ENCODE data around the gene PCCA.
A peak's percentile ranks its signal among the peaks of the same experiment; 100 is the strongest.
"Not testable (repeated sequence)": the region's sequence is repeated elsewhere in the genome, so short reads cannot be mapped to it uniquely, and the experiment has no call there.

PCCA gene, protein sequence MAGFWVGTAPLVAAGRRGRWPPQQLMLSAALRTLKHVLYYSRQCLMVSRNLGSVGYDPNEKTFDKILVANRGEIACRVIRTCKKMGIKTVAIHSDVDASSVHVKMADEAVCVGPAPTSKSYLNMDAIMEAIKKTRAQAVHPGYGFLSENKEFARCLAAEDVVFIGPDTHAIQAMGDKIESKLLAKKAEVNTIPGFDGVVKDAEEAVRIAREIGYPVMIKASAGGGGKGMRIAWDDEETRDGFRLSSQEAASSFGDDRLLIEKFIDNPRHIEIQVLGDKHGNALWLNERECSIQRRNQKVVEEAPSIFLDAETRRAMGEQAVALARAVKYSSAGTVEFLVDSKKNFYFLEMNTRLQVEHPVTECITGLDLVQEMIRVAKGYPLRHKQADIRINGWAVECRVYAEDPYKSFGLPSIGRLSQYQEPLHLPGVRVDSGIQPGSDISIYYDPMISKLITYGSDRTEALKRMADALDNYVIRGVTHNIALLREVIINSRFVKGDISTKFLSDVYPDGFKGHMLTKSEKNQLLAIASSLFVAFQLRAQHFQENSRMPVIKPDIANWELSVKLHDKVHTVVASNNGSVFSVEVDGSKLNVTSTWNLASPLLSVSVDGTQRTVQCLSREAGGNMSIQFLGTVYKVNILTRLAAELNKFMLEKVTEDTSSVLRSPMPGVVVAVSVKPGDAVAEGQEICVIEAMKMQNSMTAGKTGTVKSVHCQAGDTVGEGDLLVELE

DNA sequence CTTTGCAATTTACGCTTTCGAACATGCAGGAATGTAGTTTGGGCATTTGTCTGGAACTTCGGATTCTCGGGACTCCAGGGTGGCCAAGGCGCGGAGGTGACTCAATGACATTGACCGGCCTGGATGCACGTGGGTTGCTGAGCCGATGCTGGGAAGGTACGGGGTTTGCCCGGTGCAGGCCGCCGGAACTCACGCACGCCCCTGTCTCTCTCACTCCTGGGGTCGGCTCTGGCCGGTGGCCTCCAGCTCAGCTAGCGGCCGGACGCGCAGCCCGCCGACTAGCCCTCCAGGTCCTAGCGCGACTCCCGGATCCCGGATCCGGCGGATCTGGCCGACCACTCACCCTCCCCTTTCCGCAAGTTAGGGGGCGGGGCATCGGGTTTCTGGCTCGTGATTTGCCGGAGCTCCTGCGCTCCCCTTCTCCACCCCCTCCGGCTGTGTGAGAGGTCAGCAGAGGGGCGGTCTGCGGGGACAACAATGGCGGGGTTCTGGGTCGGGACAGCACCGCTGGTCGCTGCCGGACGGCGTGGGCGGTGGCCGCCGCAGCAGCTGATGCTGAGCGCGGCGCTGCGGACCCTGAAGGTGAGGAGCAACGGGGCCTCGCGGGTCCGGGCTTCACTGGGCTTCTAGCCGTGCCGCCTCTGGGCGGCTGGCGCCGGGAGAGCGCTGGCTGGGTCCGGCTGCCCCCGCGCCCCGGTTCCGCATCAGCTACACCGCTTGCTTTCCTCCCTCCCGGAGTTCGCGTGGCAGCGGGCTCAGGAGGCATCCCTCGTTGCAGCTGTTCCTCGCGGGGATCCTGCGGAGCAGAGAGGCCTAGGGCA is at the start of gene PCCA:
Gene PCCA (plus strand): TSS at position 450 of the 821 bp plus-strand sequence. CDS start 28 bp downstream, at position 478.
- peak; percentile 95 for DNase-seq

DNA sequence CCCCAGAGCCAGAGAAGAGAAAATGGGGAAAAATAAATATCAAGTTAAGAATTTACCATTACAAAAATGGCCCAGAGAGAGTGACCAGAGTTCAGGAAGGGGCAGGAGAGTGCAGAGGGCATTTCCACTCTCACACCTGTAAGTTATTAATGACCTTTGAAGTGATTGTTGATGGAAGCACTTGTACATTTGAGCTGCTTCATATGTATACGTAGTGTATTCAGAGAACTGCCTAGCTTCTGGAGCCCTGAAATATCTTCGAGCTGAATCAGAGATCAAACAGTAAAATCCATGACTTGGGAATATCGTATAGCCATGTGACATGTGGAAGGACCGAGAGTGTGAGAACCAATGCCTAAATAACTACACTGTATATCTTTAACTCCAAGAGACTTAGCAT is 49.2 kb upstream of the PCCA start:
- no peak for DNase-seq

DNA sequence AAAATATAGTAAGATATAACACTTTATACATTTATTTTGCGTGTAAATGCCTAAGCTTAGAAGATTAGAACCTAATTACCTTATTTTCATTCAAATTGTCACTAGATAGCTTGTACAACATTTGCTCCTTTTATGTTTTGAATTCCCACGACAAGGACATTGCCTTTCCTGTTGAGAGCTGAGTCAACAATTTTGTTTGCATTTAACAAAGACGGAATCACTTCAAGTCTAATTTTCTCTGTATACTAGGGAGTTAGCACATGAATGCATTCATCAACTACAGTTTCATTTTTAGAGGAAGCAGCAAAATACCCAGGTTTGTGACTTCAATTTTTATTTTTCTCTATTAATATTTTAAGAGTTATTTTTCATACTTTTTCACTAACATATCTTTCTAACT is 48.7 kb upstream of the PCCA start:
- peak; percentile 60 for DNase-seq

DNA sequence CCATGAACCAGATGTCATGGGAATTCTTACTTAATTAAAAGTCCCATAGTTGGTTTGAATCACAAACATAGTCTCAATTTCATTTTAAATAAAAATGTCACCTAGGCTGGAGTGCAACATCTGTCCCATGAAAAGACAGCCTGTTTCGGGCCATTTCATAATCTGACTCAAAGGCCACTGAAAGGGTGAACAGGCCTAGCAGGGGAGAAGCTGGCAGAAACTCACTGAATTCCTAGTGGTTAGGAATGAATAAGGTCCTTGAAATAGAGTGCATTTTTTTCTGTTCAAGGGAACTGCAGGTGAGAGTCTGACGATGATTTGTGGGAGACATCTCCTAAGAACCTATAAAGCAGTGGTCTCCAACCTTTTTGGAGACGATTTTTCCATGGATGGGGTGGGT is 44.0 kb upstream of the PCCA start:
- no peak for DNase-seq

DNA sequence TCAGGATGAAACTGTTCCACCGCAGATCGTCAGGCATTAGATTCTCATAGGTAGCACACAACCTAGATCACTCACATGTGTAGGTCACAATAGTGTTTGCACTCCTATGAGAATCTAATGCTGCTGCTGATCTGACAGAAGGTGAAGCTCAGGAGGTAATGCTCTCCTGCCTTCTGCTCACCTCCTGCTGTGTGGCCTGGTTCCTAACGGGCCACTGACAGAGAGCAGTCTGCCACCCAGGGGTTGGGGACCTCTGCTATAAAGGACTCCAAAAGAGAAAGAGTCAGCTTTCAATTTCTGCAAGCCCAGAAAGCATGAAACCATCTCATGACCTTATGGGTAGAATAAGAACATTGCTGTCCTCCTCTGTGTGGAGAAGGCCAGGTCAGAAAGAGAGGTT is 43.5 kb upstream of the PCCA start:
- DNase-seq, result no peak

DNA sequence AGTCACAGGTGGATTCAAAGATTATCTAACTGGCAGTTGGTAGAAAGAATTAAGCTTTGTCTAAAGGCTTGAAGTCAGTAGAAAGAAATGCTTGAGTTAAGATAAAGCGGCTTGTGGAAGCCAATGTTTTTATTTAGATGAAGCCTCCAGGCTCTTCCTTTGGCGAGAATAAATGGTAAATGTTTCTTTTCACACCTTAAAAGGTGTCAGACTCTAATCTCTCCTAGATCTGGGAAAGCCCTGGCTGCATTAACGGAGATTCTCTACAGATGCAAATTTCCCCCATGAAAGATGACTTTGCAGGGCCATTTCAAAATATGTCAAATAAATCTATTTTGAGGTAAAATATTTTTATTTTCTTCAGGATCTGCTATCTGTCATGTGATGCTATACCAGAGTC is 37.8 kb upstream of the PCCA start:
- no peak for DNase-seq

DNA sequence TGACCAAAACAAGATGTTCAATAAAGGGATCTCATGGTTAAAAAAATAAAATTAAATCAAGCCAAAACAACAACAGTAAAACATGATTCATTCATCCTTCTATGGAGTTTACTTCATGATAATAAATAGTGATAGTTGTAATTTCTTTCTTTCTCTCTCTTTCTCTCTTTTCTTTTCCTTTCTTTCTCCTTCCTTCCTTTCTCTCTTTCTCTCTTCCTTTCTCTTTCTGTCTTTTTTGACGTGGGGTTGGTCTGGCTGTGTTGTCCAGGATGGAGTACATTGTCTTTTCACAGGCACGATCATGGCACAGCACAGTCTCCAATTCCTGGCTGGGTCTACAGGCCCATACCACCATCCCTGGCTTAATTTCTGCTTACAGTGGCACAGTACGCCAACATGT is 29.1 kb upstream of the PCCA start:
- DNase-seq, result no peak

DNA sequence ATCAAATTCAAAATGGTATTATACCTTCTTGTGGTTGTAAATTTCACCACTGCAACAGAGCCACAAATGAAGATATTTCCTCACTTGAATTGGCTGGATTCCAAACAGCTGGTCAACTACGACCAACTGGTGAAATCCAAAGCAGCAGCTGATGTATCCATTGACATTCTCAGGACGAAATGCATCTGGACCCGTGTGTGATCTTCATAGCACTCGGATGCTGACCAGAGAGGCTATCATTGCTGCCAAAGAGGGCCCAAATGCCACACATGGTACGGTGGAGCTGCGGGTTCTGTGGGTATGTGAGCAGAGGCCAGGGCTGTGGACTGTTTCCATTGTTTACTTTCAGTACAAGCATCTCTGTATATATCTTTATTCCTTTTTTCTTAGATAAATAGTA is 25.6 kb upstream of the PCCA start:
- DNase-seq, result no peak

DNA sequence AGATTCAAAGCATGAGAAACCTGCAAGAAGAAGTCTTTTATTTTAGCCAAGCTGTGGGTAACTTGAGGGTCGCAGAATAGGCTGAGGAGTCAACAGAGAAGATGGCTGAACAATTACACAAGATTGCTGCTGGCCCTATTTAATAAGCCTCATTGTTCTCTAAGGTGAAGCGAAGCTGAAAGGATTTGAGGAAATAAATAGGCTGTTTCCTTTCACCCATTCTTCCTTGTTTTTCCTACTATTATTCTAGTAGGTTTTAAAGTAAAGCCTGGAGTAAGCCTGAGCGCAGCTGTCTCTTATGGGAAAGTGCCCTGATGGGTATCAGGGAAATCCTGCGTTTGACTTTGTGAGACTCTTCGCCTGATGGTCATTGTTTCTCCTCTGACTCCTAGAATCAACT is 25.0 kb upstream of the PCCA start:
- DNase-seq, result no peak

DNA sequence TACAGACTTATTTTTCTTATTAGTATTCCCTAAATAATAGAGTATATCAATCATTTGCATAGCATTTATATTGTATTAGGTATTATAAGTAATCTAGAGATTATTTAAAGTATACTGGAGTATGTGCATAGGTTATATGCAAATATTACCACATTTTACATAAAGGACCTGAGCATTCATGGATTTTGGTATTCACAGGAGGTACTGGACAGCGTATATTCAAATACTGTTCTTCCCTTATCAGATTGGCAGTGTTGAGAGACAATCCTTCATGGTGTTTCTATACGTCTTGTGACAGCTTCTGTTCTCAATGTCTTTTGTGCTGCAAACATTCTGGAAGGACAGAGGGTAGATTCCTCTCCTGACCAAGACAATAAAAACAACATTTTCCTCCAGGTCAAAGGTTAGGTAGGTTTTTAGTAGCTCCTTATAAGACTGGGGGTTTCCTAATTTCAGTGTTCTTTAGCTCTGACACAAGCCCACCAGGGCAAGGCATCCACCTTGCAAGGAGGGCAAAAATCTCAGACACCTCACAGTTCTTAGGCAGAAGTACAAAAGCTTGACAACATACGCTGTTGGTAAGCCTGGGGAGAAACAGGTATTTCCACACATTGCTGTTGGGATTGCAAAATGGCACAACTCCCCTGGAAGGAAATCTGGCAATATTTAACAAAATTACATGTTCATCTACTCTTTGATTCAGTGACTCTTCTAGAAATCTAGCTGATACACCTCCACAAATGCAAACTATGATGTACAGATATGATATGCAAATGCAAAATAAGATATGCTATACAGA is 20.6 kb upstream of the PCCA start:
- no peak for DNase-seq

DNA sequence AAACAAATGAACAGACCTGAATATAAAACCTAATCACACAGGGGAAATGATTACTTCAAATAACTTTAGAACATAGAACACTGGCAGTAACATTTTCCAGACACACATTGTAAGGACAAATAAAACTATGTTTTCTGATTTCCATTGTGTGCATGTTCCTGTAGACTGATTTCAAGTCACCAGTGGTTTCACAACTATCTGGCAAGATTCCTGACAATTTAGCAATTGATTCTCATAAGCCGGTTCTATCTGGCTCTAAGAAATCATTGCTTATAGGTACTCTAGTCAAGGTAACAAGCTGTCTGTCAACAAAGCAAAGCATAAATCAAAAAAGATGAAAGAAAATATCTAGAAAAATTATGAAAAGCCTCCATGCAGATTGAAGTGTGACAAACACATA is 19.6 kb upstream of the PCCA start:
- DNase-seq, result no peak

DNA sequence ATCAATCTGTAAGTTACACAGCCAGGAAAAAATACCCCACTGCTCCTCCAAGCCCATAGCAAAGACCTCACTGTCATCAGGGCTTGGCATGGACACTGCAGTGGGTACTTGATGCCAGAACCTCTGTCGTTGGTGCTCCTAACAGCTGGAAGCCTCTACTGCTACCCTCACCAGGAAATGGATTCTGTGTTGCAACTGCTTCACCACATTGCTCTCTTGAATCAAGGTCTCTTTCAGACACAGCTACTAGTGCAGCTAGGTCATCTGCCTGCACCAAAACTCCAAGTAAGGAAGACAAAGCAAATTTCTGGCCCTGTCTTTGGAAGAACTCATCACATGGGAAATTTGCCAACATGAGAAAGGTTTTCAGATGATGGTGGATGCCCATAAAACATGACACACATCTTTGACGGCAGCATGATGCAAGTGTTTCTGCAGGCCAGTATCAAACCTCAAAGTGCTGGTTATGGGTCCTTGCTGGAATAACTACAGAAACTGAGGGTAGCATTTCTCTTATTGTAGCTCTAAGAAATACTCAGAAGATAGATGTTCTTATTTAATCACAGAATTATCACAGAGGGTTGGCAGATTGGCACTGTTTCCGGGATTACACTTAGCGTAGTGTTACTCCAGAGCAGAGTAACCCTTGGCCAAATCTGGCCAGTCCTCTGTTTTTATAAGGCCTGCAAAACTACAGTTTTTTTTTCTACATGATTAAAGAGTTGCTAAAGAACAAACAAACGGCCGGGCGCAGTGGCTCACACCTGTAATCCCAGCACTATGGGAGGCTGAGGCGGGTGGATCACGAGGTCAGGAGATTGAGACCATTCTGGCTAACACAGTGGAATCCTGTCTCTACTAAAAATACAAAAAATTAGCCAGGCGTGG is 12.9 kb upstream of the PCCA start:
- DNase-seq, result no peak

DNA sequence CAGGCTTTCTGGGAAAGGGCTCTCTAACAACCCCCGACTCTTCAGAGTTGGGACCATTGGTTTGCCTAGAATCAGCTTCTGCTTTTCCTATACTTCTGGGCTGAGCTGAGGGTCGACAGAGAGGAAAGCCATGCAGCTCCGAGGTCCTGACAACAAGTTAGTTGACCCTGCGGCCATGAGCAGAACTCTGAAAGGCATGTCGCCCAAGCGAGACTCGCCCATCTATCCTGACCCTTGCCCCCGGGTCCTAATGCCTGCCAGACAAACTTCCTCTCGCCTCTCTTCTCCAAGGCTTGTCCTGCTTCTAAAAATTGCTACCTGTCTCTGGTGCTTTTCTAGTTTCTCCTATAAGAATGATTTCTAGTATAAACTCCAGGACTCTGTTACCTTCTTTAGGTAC is 9.9 kb upstream of the PCCA start:
- DNase-seq, result not testable (repeated sequence)

DNA sequence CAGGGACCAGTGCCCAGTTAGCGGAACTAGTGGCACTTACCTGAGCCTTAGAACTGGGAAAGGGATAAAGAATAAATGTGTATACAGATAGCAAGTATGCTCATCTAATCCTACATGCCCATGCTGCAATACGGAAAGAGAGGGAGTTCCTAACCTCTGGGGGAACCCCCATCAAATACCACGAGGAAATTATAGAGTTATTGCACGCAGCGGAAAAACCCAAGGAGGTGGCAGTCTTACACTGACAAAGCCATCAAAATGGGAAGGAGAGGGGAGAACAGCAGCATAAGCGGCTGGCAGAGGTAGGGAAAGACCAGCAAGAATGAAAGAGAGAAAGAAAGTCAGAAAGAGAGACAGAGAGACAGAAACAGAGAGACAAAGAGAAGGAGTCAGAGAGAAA is 5.5 kb upstream of the PCCA start:
- DNase-seq, result not testable (repeated sequence)

DNA sequence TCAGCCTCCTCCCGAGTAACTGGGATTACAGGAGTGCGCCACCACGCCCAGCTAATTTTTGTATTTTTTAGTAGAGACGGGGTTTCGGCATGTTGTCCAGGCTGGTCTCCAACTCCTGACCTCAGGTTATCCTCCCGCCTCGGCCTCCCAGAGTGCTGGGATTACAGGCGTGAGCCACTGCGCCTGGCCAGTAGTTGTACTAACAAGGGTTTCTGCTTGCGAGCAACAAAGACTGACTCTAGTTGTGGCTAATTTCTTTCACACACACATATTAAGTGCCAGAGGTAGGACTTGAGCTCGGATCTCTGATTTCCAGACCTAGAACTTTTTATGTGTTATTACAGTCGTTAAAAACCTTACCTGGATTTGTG is 635 bp upstream of the PCCA start:
- DNase-seq, result no peak

DNA sequence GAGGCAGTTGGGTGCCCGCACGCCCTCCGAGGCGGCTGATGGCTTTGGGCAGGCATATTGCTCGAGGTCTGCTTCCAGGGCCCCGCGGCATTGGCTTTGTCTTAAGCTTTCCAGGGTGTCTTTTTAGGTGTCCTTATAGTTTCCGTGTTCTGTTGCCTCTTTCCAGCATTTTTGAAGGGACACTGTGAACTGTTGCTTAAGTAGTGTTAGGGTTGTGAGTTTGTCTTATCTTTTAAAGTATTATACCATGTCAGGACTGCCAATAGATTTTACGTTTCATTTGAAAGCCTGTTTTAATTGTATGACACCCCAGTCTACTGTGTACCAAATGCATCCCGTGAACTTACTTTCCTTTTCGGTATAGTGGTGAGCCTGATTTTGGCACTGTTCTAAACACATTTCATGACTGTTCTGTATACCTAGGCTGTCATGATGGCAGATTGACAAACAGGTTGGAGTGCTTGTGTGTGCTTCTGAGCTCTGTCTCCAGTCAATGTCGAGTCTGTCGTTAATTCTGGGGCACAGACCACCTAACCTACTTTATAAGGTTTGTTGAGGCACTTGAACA is 656 bp downstream of the PCCA start:
- no peak for DNase-seq

DNA sequence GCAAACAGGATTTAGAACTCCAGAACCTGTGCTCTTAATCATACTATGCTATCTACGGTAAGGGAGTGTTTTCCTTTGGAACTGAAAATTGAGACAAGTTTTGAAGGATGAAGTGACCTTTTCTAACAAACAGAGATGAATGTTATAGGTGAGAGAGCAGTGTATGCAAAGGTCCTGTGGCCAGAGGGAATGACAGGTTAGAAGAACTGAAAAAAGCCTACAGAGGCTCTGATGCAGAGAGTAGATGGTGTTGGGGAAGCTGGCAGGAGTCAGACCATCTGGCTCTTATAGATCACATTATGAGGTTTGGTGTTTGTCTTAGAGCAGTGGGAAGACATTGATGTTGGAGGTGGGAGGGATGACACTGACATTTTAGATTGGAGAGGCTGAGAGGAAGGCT is 2.0 kb downstream of the PCCA start:
- DNase-seq, result no peak

DNA sequence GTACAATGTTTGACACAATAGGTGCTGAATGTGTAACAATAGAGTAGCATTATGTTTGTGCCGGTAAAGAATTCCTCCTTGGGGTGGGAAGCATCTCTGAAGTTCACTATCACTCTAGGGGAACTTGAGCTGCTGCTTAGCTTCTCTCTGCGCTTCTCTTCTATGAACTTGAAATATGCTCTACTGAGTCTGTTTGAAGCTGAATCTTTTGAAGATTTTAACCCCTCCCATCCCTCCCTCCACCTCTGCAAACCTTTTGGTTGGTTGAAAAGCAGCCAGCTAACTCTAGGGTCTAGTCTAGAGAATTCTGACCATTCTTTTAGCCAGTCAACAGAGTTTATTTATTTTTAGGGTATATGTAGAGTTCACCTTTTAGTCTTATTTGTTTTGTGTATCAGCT is 2.5 kb downstream of the PCCA start:
- DNase-seq, result no peak

DNA sequence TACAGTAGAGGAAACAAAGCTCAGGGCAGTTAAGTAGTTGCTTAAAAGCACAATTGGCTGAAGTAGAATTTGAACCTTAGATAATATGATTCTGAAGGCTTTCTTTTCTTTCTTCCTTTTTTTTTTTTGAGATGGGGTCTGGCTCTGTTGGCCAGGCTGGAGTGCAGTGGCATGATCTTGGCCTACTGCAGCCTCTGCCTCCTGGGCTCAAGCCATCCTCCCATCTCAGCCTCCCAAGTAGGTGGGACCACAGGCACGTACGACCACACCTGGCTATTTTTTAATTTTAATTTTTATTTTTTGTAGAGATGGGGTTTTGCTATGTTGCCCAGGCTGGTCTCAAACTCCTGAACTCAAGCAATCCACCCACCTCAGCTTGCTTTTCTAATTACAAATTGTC is 3.4 kb downstream of the PCCA start:
- DNase-seq, result not testable (repeated sequence)

DNA sequence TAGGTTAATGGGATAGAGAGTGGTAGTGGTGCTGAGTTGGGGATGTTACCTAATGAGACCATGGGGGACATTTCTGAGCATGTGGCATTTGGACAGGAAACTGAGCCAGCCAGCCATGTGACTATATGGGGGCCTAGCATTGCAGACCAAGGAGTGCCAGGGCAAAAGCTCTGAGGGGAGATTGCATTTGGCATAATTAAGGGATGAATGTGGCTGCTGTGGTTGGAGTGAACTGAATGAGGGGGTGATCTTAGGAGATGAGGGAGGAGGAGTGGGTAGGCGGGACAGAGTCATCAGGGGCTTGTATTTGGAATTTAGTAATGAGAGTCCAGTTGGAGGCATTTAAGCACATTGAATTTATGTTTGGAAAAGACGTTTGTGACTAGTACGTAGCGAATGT is 6.6 kb downstream of the PCCA start:
- DNase-seq, result no peak

DNA sequence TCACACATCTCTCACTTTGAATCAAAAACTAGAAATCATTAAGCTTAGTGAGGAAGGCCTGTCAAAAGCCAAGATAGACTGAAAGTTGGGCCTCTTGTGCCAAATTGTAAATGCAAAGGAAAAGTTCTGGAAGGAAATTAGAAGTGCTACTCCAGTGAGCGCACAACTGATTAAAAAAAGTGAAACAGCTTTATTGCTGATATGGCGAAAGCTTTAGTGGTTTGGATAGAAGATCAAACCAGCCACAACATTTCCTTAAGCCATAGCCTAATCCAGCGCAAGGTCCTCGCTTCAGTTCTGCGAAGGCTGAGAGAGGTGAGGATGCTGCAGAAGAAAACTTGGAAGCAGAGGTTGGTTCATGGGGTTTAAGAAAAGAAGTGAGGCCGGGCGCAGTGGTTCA is 7.6 kb downstream of the PCCA start:
- no peak for DNase-seq

Data from NCI-H1092 (cell line).